Fibroblast of mammary gland (primary cell): Measurements from ENCODE around the gene LYPLAL1.
A peak's percentile ranks its signal among the peaks of the same experiment; 100 is the strongest.

Source experiments
- DNase-seq: peaks from one replicate; pipeline ENCODE4 v3.0.0-alpha.2; 2010; ENCODE audit warnings: low read depth
- H3K4me3 ChIP-seq: 2 replicates; pipeline ENCODE4 v1.5.1; 2011; ENCODE audit warnings: low read depth, mild to moderate bottlenecking, low read length, moderate library complexity; ENCODE audit not compliant: control insufficient read depth
- TF ChIP-seq, protein P1 (sequence below): conservative IDR thresholded peaks from 2 replicates; pipeline ENCODE4 v1.5.1; 2011; ENCODE audit warnings: low read depth, low read length, inconsistent platforms; ENCODE audit not compliant: control insufficient read depth, insufficient read depth

LYPLAL1 gene

DNA sequence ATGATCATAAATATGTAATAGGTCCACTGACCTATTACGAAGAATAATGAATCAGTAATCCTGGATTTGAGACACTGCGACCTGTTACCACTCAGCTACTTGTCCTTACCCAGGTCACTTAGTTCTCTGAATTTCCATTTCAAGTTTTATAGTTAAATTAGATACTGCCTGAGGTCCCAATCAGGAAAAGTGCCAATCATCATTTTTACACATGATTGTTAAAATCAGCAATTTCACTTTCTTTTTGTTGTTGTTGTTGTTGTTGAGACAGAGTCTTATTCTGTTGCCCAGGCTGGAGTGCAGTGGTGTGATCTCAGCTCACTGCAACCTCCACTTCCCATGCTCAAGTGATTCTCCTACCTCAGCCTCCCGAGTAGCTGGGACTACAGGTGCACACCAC, 22.8 kb upstream of the LYPLAL1 start:
- H3K4me3 ChIP-seq = no peak overlapping the region
- DNase-seq = no peak
- TF ChIP-seq, protein P1, sequence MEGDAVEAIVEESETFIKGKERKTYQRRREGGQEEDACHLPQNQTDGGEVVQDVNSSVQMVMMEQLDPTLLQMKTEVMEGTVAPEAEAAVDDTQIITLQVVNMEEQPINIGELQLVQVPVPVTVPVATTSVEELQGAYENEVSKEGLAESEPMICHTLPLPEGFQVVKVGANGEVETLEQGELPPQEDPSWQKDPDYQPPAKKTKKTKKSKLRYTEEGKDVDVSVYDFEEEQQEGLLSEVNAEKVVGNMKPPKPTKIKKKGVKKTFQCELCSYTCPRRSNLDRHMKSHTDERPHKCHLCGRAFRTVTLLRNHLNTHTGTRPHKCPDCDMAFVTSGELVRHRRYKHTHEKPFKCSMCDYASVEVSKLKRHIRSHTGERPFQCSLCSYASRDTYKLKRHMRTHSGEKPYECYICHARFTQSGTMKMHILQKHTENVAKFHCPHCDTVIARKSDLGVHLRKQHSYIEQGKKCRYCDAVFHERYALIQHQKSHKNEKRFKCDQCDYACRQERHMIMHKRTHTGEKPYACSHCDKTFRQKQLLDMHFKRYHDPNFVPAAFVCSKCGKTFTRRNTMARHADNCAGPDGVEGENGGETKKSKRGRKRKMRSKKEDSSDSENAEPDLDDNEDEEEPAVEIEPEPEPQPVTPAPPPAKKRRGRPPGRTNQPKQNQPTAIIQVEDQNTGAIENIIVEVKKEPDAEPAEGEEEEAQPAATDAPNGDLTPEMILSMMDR = no peak

DNA sequence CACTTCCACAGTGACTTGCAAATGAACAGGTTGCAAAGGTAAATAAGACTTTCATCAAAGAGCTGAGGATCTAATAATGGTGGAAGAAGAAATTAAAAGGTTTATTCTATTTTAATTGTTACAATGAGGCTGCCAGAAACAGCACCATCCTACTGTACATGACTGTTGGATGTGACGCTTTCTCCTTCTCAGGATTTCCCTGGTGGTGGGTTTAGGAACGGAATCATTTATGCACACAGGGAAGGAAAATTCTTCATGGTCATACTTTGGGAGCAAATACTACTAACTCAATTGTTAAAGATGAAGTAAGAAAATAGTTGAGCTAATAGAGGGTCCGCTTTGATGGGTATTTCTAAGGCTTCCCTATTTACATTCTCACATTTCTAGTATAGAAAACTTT, 22.2 kb upstream of the LYPLAL1 start:
- DNase-seq = no peak
- TF ChIP-seq, protein P1 = no peak

DNA sequence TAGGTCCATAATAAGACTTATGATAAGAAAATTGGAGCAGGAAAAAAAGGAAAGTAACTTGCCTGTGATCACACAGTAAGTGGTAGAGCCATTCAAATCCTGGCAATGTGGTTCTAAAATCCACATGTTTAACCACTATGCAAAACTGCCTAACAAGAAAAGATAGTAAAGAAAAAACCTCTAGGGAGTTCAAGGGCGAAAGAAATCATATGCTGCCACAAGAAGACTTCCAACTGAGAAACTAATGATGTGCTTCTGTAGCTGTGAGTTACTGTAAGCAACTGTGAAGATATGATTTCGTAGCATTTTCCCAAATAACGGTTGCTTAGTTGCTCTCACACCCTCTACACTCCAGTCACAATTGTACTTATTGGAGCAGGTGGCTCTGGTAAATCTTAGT, 20.9 kb upstream of the LYPLAL1 start:
- no peak for DNase-seq
- TF ChIP-seq, protein P1 = no peak
- no peak overlapping the region for H3K4me3 ChIP-seq

More for the DNA sequence above, 22.2 kb upstream of the LYPLAL1 start:
- no peak overlapping the region for H3K4me3 ChIP-seq

DNA sequence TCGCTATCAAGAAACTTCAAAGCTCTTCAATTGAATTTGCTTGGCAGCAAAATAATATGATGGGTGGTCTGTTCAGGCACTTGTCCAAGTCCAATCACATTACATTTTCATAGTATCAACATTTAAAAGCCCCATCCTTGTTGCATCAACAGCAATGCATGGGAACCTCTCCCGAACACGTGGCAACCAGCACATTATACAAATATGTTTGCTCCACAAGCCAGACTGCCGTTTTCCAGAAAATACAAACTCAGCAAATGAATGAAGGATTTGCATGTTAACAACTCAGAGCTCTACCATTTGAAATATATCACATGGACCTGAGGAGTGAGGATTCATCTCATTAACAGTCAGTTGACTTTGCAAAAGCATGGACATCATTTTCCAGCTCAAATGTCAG, 20.0 kb upstream of the LYPLAL1 start:
- DNase-seq = no peak
- H3K4me3 ChIP-seq = no peak overlapping the region
- TF ChIP-seq, protein P1 = no peak

DNA sequence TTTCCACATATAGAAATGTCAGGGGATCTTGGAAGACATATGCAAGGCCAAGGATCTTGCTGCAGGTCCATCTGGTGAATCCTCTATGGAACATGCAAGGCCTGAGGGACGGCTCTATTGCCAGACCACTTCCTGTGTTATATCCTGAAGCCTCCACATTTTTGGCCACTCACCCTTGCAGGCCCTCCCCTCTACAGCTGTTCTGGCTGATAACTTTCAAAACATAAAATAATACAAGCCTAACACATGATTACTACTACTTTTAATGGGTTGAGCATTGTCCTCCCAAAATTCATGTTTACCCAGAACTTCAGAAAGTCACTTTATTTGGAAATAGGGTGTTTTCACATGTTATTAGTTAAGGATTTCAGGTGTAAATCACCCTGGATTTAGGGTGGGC, 18.5 kb upstream of the LYPLAL1 start:
- TF ChIP-seq, protein P1 = no peak
- no peak overlapping the region for H3K4me3 ChIP-seq
- DNase-seq = peak; percentile 46

DNA sequence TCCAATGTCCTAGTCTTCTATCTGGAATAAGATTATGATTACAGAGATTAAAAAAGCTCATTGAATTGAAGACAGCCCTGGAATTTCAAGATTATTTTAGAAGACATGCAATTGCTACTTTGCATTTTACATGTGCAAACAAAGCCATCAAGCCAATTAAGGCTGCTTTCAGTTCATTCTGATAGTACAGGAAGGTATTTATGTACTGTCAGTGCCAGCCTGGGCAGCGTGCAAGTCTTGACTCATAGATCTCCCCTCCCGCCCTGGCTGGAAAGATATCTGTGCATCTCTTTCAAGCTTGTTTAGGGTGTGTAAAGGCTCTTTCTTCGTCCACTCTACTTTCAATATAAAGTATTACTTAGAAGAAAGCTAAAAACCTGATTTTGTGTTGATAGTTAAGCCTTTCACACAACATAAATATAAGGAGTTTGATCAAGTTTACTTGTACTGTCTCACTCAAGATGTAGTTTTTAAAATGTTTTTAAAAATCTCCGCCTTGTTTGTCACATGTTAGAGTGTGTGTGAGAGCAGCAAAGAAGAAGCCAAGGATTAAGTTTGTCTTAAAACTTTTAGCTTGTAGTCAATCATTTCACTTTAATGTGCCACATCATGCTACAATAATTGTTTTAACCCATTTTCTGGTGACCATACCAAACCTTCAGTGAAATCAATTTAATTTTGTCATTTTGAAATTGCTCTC, 13.6 kb upstream of the LYPLAL1 start:
- TF ChIP-seq, protein P1 = no peak
- peak; percentile 38 for DNase-seq
- no peak overlapping the region for H3K4me3 ChIP-seq
